Activated naive CD4-positive, alpha-beta T cell treated with anti-CD3 and anti-CD28 coated beads, Interleukin-2, amount 50 U/mL, for 16 hours (primary cell): Measurements from ENCODE around the gene PIANP.

Experiments used
- DNase-seq: peaks from one replicate; pipeline ENCODE4 v3.0.0-alpha.2; 2020

PIANP gene

GRCh38 chr12:6666211-6666610, 34.4 kb downstream of the PIANP start:
- DNase-seq, result no peak

GRCh38 chr12:6664902-6665301, 35.7 kb downstream of the PIANP start:
- DNase-seq, result no peak

- peak; percentile 94 for DNase-seq
Measured at GRCh38 chr12:6662906-6663742, 37.5 kb downstream of the PIANP start, which contains the start of gene ING4. ING4 (minus strand) TSS chr12:6663119; CDS start chr12:6663101, 18 bp downstream.

DNA sequence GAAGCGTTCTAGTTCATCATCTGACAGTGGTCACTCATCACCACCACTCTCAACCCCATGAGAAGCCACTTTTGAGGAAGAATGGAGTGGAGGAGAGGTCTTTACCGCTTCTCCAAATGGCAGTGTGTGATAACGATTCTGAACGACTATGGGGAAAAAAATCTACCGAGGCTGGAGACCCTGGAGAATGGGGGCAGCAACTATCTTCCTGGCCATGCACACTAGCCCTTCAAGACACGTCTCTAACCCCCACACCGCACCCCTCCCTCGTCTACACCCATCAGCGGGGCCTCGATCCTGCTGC, 38.1 kb downstream of the PIANP start:
- no peak for DNase-seq

GRCh38 chr12:6653987-6654386, 46.6 kb downstream of the PIANP start:
- no peak for DNase-seq

- no peak for DNase-seq
Measured at GRCh38 chr12:6653342-6653741, 47.3 kb downstream of the PIANP start.

- DNase-seq, result no peak
Measured at GRCh38 chr12:6652391-6652790, 48.2 kb downstream of the PIANP start.

DNA sequence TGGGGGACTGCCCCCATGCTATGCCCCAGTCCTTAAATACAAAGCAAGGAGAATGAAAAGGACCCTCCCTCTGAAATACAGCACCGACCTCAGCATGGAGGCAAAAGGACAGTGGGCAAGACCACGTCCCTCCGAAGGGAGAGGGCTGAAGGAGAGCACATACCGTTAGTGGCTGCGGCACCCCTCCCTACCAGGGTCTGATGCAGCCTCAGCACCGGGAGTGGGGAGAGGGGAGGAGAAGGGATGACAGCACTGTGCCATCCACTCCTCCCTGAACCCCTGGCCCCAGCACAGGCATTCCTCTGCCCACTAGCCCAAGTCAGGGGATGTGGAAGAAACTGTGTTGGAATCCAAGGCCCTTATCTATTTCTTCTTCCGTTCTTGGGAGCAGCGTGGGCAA, 49.8 kb downstream of the PIANP start:
- no peak for DNase-seq

GRCh38 chr12:6647083-6647604, 53.5 kb downstream of the PIANP start, which contains the start of gene ACRBP:
ACRBP (minus strand) TSS chr12:6647432; CDS start chr12:6647366, 66 bp downstream.
- peak; percentile 42 for DNase-seq

- no peak for DNase-seq
Measured at GRCh38 chr12:6646276-6647082, 54.1 kb downstream of the PIANP start.

DNA sequence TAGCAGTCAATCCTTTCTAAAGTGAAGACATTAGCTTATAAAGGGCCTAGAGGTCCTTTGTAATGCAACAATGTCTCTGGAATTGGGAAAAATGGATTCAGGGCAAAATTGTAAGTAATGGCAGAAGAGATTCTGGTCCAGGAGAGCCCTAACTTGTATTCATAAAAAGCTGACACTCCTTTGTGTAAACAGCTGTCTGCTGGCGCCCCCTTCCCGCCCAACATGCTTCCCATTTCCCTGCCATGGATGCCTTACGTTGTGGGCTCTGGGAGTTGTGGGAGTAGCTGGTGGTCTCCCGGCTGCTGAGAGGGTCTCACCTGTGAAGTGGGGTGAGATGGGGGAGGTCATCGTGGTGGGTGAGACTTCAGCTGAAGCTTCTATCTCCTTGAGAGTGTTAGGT, 55.7 kb downstream of the PIANP start:
- DNase-seq, result no peak

- no peak for DNase-seq
Measured at GRCh38 chr12:6644257-6644596, 56.4 kb downstream of the PIANP start.
